Endothelial cell of umbilical vein (primary cell): Measurements from ENCODE around the gene UBR7. TPM values are rescaled to one million over a fixed set of nuclear protein-coding genes. Genes with fewer than 3 reads are reported as not detected.
"Not testable (repeated sequence)": the region's sequence is repeated elsewhere in the genome, so short reads cannot be mapped to it uniquely, and the experiment has no call there.

ENCODE experiments used
- BruUV-seq: library from RNA; stranded (reverse); fragments of 400-500 nt; replicated peaks from 2 replicates; lab custom pipeline; 2021; lab: Mats Ljungman, UMichigan
- CTCF ChIA-PET: fragments of 300-600, 350-600 bp; sonication (Branson Sonifier 250); formaldehyde crosslinking; loops from one replicate; lab custom pipeline; 2021; ENCODE audit warnings: antibody characterized with exemption, inconsistent platforms; lab: Charles Lee
- POLR2A ChIA-PET: fragments of 300-600, 350-600 bp; sonication (Branson Sonifier 250); formaldehyde crosslinking; loops from one replicate; lab custom pipeline; 2021; ENCODE audit warnings: antibody characterized with exemption, inconsistent platforms; lab: Charles Lee
- DNase-seq: peaks from one replicate; pipeline ENCODE4 v3.0.0-alpha.2; 2011; ENCODE audit warnings: low read depth, low spot score
- FAIRE-seq: peaks from 2 replicates; lab custom pipeline; 2011; peaks lifted over from hg19 to GRCh38; lab: Jason Lieb, UNC
- H2AFZ ChIP-seq: 2 replicates; pipeline ENCODE4 v1.6.0; 2012; ENCODE audit warnings: low read depth, low read length, control low read depth, inconsistent platforms
- H3K27ac ChIP-seq: 2 replicates; pipeline ENCODE4 v1.5.1; 2011; ENCODE audit warnings: low read depth, mild to moderate bottlenecking, control low read depth, low read length, moderate library complexity; ENCODE audit not compliant: insufficient read depth
- H3K27me3 ChIP-seq, 2 experiments: 2 replicates each; pipeline versions ENCODE4 v1.6.0 to v1.6.1; 2011; ENCODE audit warnings: low read length in 2 of 2, mixed read lengths in 1 of 2; ENCODE audit not compliant: control insufficient read depth in 2 of 2, insufficient read depth in 2 of 2
- H3K36me3 ChIP-seq, 2 experiments: 2 replicates in 1 of 2; 3 replicates in 1 of 2; pipeline ENCODE4 v1.5.1; 2011; ENCODE audit warnings: low read length in 2 of 2, mild to moderate bottlenecking in 1 of 2, moderate library complexity in 1 of 2; ENCODE audit not compliant: control insufficient read depth in 2 of 2, insufficient read depth in 2 of 2; ENCODE audit errors: extremely low read depth in 1 of 2
- H3K4me1 ChIP-seq: 3 replicates; pipeline ENCODE4 v1.5.1; 2011; ENCODE audit warnings: mild to moderate bottlenecking, low read length; ENCODE audit not compliant: control insufficient read depth, insufficient read depth; ENCODE audit errors: extremely low read depth
- H3K4me2 ChIP-seq: 2 replicates; pipeline ENCODE4 v1.6.1; 2011; ENCODE audit warnings: low read length, control low read depth, mixed read lengths; ENCODE audit not compliant: insufficient read depth
- H3K4me3 ChIP-seq, 3 experiments: fragments of 200-600 bp in 1 of 3; sonication (generic), shearing (Covaris generic) in 1 of 3; replicated peaks in 1 of 3; 2 replicates each; pipeline ENCODE4 v1.5.1; 2011 to 2016; ENCODE audit warnings: control low read depth in 3 of 3, low read length in 3 of 3, mild to moderate bottlenecking in 2 of 3, inconsistent platforms in 1 of 3, low read depth in 1 of 3, moderate library complexity in 1 of 3; ENCODE audit not compliant: insufficient read depth in 1 of 3
- H3K79me2 ChIP-seq: 2 replicates; pipeline ENCODE4 v1.6.0; 2012; ENCODE audit warnings: low read length, inconsistent platforms; ENCODE audit not compliant: control insufficient read depth, insufficient read depth
- H3K9ac ChIP-seq: replicated peaks from 2 replicates; pipeline ENCODE3; 2011; ENCODE audit warnings: low read length, control low read depth; ENCODE audit not compliant: insufficient read depth; ENCODE audit errors: extremely low read depth
- H3K9me1 ChIP-seq: replicated peaks from 3 replicates; pipeline ENCODE4 v1.6.0; 2011; ENCODE audit warnings: mild to moderate bottlenecking, low read length; ENCODE audit not compliant: control insufficient read depth, insufficient read depth; ENCODE audit errors: extremely low read depth
- H3K9me3 ChIP-seq: replicated peaks from 2 replicates; pipeline ENCODE4 v1.5.1; 2012; ENCODE audit warnings: low read length, inconsistent platforms; ENCODE audit not compliant: control insufficient read depth, insufficient read depth
- H4K20me1 ChIP-seq: replicated peaks from 2 replicates; pipeline ENCODE3; 2011; ENCODE audit warnings: mild to moderate bottlenecking, low read length; ENCODE audit not compliant: control insufficient read depth, insufficient read depth; ENCODE audit errors: extremely low read depth
- FOS ChIP-seq: IDR thresholded peaks from 2 replicates; pipeline ENCODE4 v1.6.1; 2011; ENCODE audit warnings: mild to moderate bottlenecking, low read length, moderate library complexity, borderline replicate concordance; ENCODE audit not compliant: insufficient read depth
- POLR2AphosphoS5 ChIP-seq: IDR thresholded peaks from 2 replicates; pipeline ENCODE4 v1.6.1; 2012; ENCODE audit warnings: low read depth, mild to moderate bottlenecking, control low read depth, low read length, moderate library complexity; ENCODE audit not compliant: insufficient read depth
- dilution Hi-C: fragments of 300-500 bp; cut with MboI; formaldehyde crosslinking; loops from one replicate; pipeline ENCODE4 v1.15.0; 2019; ENCODE audit warnings: low sequenced_read_pairs; ENCODE audit not compliant: extremely low pct_ligation_motif_present
- intact Hi-C: fragments of 100-400 bp; cut with micrococcal nuclease; formaldehyde crosslinking; loops from one replicate; pipeline ENCODE4 v1.10.0; 2022
- polyA plus RNA-seq, 4 experiments: library from polyadenylated mRNA; depleted of rRNA in 3 of 4; stranded (reverse) in 3 of 4; unstranded in 1 of 4; fragments of >200 nt; gene quantifications; 2 replicates each; pipeline versions ENCODE4 v1.2.1 to v1.2.3, GENCODE V29; 2011 to 2012; ENCODE audit warnings: missing spikeins in 1 of 4
- total RNA-seq: library from RNA; stranded (reverse); gene quantifications from 2 replicates; pipeline ENCODE4 v1.2.3, GENCODE V29; 2021

The UBR7 gene
- total and polyA plus RNA-seq, 2 donors (not counting 3 experiments of a cell fraction or from before 2014, with no cell fraction given), result 16.8 to 24.1 TPM

DNA sequence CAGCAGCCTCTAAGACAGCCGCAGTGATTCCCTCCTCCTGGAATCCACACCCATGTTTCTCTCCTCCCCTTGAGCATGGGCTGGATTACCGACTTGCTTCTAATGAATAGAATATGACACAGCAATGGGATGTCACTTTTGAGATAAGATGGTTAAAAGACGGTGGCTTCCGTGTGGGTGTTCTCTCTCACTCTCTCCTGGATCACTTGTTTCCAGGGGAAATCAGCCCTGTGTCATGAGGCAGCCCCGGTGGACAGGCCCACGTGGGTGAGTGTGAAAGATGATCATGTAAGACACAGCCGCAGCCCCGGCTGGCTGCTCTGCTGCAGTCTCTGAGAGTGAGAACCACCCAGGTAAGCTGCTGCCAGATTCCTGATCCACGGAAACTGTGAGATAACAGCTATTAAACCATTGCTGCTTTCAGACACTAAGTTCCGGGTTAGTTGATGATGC, 33.1 kb upstream of the UBR7 start:
- TF ChIP-seq POLR2AphosphoS5, result no peak
- no peak for TF ChIP-seq FOS
- no TSS peak for BruUV-seq
- Histone ChIP-seq H3K4me2 (no peak overlapping the region), H3K9me3 (no peaks in the 10 kb centered on the region), H3K4me1 (no peaks in the 10 kb centered on the region), H3K9me1 (no peaks in the 10 kb centered on the region), H3K79me2 (no peaks in the 10 kb centered on the region), H3K36me3 (no peaks in the 10 kb centered on the region), H3K27me3 (no peaks in the 10 kb centered on the region), H4K20me1 (no peaks in the 10 kb centered on the region), H3K27ac (no peak overlapping the region), H2AFZ (no peak overlapping the region), H3K4me3 (no peak overlapping the region), H3K9ac (no peak overlapping the region)
- DNase-seq (no peak), FAIRE-seq (no peak)
- intact Hi-C loops, result no loop called here
- POLR2A ChIA-PET, result no interaction called here
- dilution Hi-C loops, result no loop called here
- CTCF ChIA-PET, result interaction anchor here (1.1 to 3.4 kb wide), 5 partner anchors 11 to 61 kb away, joined by 3 to 13 read pairs (median 3); partner anchors contain the start of genes LYSET and MOAP1

DNA sequence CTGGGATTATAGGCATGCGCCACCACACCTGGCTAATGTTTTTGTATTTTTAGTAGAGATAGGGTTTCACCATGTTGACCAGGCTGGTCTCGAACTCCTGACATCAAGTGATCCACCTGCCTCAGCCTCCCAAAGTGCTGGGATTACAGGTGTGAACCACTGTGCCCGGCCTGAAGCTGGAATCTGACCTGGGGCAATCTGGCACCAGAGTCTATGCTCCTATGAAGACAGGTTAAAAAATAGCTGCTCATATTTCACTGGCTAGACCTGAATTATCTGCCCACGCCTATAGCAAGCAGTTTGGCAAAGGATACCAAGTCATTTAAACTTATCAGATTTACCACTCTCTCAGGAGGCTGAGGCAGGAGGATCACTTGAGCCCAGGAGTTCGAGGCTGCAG, 32.3 kb upstream of the UBR7 start:
- H3K9me1 ChIP-seq, H3K4me1 ChIP-seq, dilution Hi-C loops, H3K4me3 ChIP-seq, H2AFZ ChIP-seq, H3K27me3 ChIP-seq, BruUV-seq, H3K9ac ChIP-seq, H3K9me3 ChIP-seq, intact Hi-C loops, FAIRE-seq, H3K36me3 ChIP-seq, DNase-seq, H3K79me2 ChIP-seq, H4K20me1 ChIP-seq, H3K27ac ChIP-seq, POLR2A ChIA-PET, H3K4me2 ChIP-seq: not testable (repeated sequence)
- CTCF ChIA-PET, result interaction anchor here (1.0 to 3.4 kb wide), 6 partner anchors 10 to 223 kb away, joined by 3 to 13 read pairs (median 3); partner anchors contain the start of genes GON7, LYSET, MOAP1 and UBR7
